Activated CD4-positive, alpha-beta T cell treated with anti-CD3 and anti-CD28 coated beads, Interleukin-2, amount 50 U/mL, for 4 hours (primary cell): ENCODE measurements around the gene IL36B.
"Not testable (repeated sequence)": the region's sequence is repeated elsewhere in the genome, so short reads cannot be mapped to it uniquely, and the experiment has no call there.

Experiments
- DNase-seq, 2 experiments: peaks; one replicate each; pipeline ENCODE4 v3.0.0-alpha.2; 2020

The IL36B gene

GRCh38 chr2:113052396-113052917 is at the start of gene IL36B:
TSS of gene IL36B (minus strand) at chr2:113052867.
- DNase-seq, result no peak

- no peak for DNase-seq
Observed at GRCh38 chr2:113102133-113102532, 49.5 kb upstream of the IL36B start.

- no peak for DNase-seq
Observed at GRCh38 chr2:113098532-113098931, 45.9 kb upstream of the IL36B start.

- DNase-seq, result no peak
Observed at GRCh38 chr2:113098041-113098440, 45.4 kb upstream of the IL36B start.

- not testable (repeated sequence) for DNase-seq
Observed at GRCh38 chr2:113096842-113097618, 44.4 kb upstream of the IL36B start.

- DNase-seq, result not testable (repeated sequence)
Observed at GRCh38 chr2:113096306-113096705, 43.6 kb upstream of the IL36B start.

GRCh38 chr2:113093613-113093977 is 40.9 kb upstream of the IL36B start:
- DNase-seq, result no peak

GRCh38 chr2:113092864-113093612 is 40.4 kb upstream of the IL36B start:
- no peak for DNase-seq

GRCh38 chr2:113091231-113091896 is 38.7 kb upstream of the IL36B start:
- no peak for DNase-seq

GRCh38 chr2:113089916-113090315 is 37.2 kb upstream of the IL36B start:
- DNase-seq, result no peak

- no peak for DNase-seq
Observed at GRCh38 chr2:113088213-113088992, 35.7 kb upstream of the IL36B start.

- DNase-seq, result no peak
Observed at GRCh38 chr2:113085542-113085941, 32.9 kb upstream of the IL36B start.

GRCh38 chr2:113084249-113085000 is 31.8 kb upstream of the IL36B start:
- no peak for DNase-seq

GRCh38 chr2:113083296-113083695 is 30.6 kb upstream of the IL36B start:
- no peak for DNase-seq

GRCh38 chr2:113081488-113082210 is 29.0 kb upstream of the IL36B start:
- no peak for DNase-seq

GRCh38 chr2:113080134-113080533 is 27.5 kb upstream of the IL36B start:
- DNase-seq, result peak; percentile 18 to 25

GRCh38 chr2:113079131-113079530 is 26.5 kb upstream of the IL36B start:
- DNase-seq, result no peak

GRCh38 chr2:113078350-113078839 is 25.7 kb upstream of the IL36B start:
- DNase-seq, result no peak

GRCh38 chr2:113077921-113078320 is 25.3 kb upstream of the IL36B start:
- no peak for DNase-seq

- DNase-seq, result no peak
Observed at GRCh38 chr2:113076954-113077669, 24.4 kb upstream of the IL36B start.
